Tibial artery (tissue), 4 donors: ENCODE measurements around the gene DOK7.

Experiments
- DNase-seq, 2 donors: peaks; one replicate each; pipeline ENCODE4 v3.0.0-alpha.2; 2019
- H3K27ac ChIP-seq, 2 donors: fragments of 200-600 bp; sonication (generic) in 1 of 2; 1 replicate in 1 of 2; 2 replicates in 1 of 2; pipeline ENCODE4 v1.5.1; 2018 to 2019; ENCODE audit warnings: mild to moderate bottlenecking in 1 of 2
- H3K27me3 ChIP-seq, 2 donors: fragments of 200-600 bp; sonication (generic) in 1 of 2; one replicate each; pipeline versions ENCODE4 v1.5.1 to v1.6.0; 2016 to 2019
- H3K36me3 ChIP-seq, 3 donors: fragments of 200-600 bp; sonication (generic) in 2 of 3; one replicate each; pipeline ENCODE4 v1.5.1; 2016 to 2019; ENCODE audit warnings: mild to moderate bottlenecking in 2 of 3
- H3K4me1 ChIP-seq, 4 donors: fragments of 200-600 bp; sonication (generic) in 2 of 4; 1 replicate in 3 of 4; 2 replicates in 1 of 4; pipeline ENCODE4 v1.5.1; 2016 to 2019
- H3K4me3 ChIP-seq, 2 donors: fragments of 200-600 bp; sonication (generic) in 1 of 2; 1 replicate in 1 of 2; 2 replicates in 1 of 2; pipeline ENCODE4 v1.5.1; 2018 to 2019; ENCODE audit warnings: mild to moderate bottlenecking in 2 of 2
- H3K9me3 ChIP-seq, 3 donors: fragments of 200-600 bp; sonication (generic) in 1 of 3; one replicate each; pipeline ENCODE4 v1.5.1; 2016 to 2019
- CTCF ChIP-seq, 2 experiments: fragments of 200-600 bp in 1 of 2; fragments of 450-650 bp in 1 of 2; IDR thresholded peaks; one replicate each; pipeline ENCODE4 v1.5.1; 2017 to 2019; ENCODE audit warnings: antibody characterized with exemption in 2 of 2, mild to moderate bottlenecking in 1 of 2, moderate library complexity in 1 of 2
- intact Hi-C: fragments of 100-400 bp; cut with DNase I; formaldehyde crosslinking; loops from one replicate; pipeline ENCODE4 v1.15.0; 2023; ENCODE audit warnings: low total_unique reads

Gene DOK7

GRCh38 chr4:3469386-3470243 is 6.5 kb downstream of the DOK7 start:
- H3K4me3 ChIP-seq = no peak overlapping the region
- H3K9me3 ChIP-seq = no peaks in the 10 kb centered on the region
- H3K4me1 ChIP-seq = peaks cover 0 to 2% (median under 1%) of the 10 kb centered on the region in 4 donors
- intact Hi-C loops = no loop called here
- peaks cover 0 to 6% of the 10 kb centered on the region in 2 donors for H3K27me3 ChIP-seq
- no peak overlapping the region for H3K27ac ChIP-seq
- H3K36me3 ChIP-seq = no peaks in the 10 kb centered on the region
- DNase-seq = no peak
- no peak for TF ChIP-seq CTCF (IDR thresholded peaks at IDR 0.05)

- intact Hi-C loops = no loop called here
- Histone ChIP-seq H3K27ac (no peak overlapping the region), H3K9me3 (no peaks in the 10 kb centered on the region), H3K27me3 (peaks cover 0 to 6% of the 10 kb centered on the region in 2 donors), H3K36me3 (no peaks in the 10 kb centered on the region), H3K4me1 (no peaks in the 10 kb centered on the region), H3K4me3 (no peak overlapping the region)
- TF ChIP-seq CTCF (IDR thresholded peaks at IDR 0.05) = no peak
- no peak for DNase-seq
Observed at GRCh38 chr4:3470244-3471097, 7.4 kb downstream of the DOK7 start.

GRCh38 chr4:3471098-3471760 is 8.1 kb downstream of the DOK7 start:
- no peak overlapping the region for H3K4me3 ChIP-seq
- no peaks in the 10 kb centered on the region for H3K4me1 ChIP-seq
- no peak overlapping the region for H3K27ac ChIP-seq
- intact Hi-C loops = no loop called here
- H3K36me3 ChIP-seq = no peaks in the 10 kb centered on the region
- H3K27me3 ChIP-seq = peaks cover 0 to 6% of the 10 kb centered on the region in 2 donors
- no peak for TF ChIP-seq CTCF (IDR thresholded peaks at IDR 0.05)
- H3K9me3 ChIP-seq = no peaks in the 10 kb centered on the region
- peak in 1 of 2 donors; percentile 53 for DNase-seq

GRCh38 chr4:3471886-3472285 is 8.8 kb downstream of the DOK7 start:
- TF ChIP-seq CTCF (IDR thresholded peaks at IDR 0.05) = no peak
- Histone ChIP-seq H3K27ac (no peak overlapping the region), H3K36me3 (no peaks in the 10 kb centered on the region), H3K4me1 (no peaks in the 10 kb centered on the region), H3K4me3 (no peak overlapping the region), H3K27me3 (peaks cover 0 to 6% of the 10 kb centered on the region in 2 donors), H3K9me3 (no peaks in the 10 kb centered on the region)
- DNase-seq = peak in 1 of 2 donors; percentile 57
- intact Hi-C loops = no loop called here

GRCh38 chr4:3472411-3473141 is 9.5 kb downstream of the DOK7 start:
- H3K4me1 ChIP-seq = no peaks in the 10 kb centered on the region
- H3K27ac ChIP-seq = no peak overlapping the region
- H3K9me3 ChIP-seq = no peaks in the 10 kb centered on the region
- no peaks in the 10 kb centered on the region for H3K36me3 ChIP-seq
- no peak overlapping the region for H3K4me3 ChIP-seq
- intact Hi-C loops = no loop called here
- TF ChIP-seq CTCF (IDR thresholded peaks at IDR 0.05) = no peak
- peaks cover 0 to 6% of the 10 kb centered on the region in 2 donors for H3K27me3 ChIP-seq
- peak in 1 of 2 donors; percentile 63 for DNase-seq
